IMR-90 (cell line): ENCODE data around the gene NR1H4. TPM values are rescaled to one million over a fixed set of nuclear protein-coding genes. Genes with fewer than 3 reads are reported as not detected.

Experiments
- ATAC-seq: fragments of 200-7000 bp; cut with Tn5 transposase; 2 replicates; pipeline ENCODE4 v1.9.1; 2020; ENCODE audit warnings: low read depth, mild to moderate bottlenecking, moderate library complexity
- BruUV-seq: library from RNA; stranded (reverse); fragments of 400-500 nt; replicated peaks from 2 replicates; lab custom pipeline; 2021; lab: Mats Ljungman, UMichigan
- CTCF ChIA-PET: fragments of 300-600 bp; formaldehyde crosslinking; extraction: SDS; loops from one replicate; lab custom pipeline; 2021; ENCODE audit warnings: antibody characterized with exemption; lab: Yijun Ruan, JAX
- POLR2A ChIA-PET: fragments of 300-600 bp; sonication (Branson Sonifier 250); formaldehyde crosslinking; loops from one replicate; lab custom pipeline; 2022; ENCODE audit warnings: antibody characterized with exemption; ENCODE audit not compliant: unreplicated experiment; lab: Charles Lee
- DNase-seq: peaks from one replicate; pipeline ENCODE4 v3.0.0; 2013
- H2AFZ ChIP-seq: replicated peaks from 2 replicates; pipeline ENCODE3; 2013; ENCODE audit warnings: low read length, mild to moderate bottlenecking; ENCODE audit not compliant: poor library complexity
- H2AK5ac ChIP-seq: 2 replicates; pipeline ENCODE4 v1.6.1; 2013; ENCODE audit warnings: low read depth, low read length, inconsistent platforms
- H2AK9ac ChIP-seq: replicated peaks from 2 replicates; pipeline ENCODE3; 2013; ENCODE audit warnings: mild to moderate bottlenecking, low read depth, low read length, moderate library complexity; ENCODE audit not compliant: poor library complexity
- H2BK120ac ChIP-seq: 2 replicates; pipeline ENCODE4 v1.6.1; 2013; ENCODE audit warnings: low read depth, low read length, inconsistent platforms
- H2BK15ac ChIP-seq: 3 replicates; pipeline ENCODE4 v1.6.1; 2013; ENCODE audit warnings: low read depth, low read length, inconsistent platforms
- H2BK20ac ChIP-seq: 2 replicates; pipeline ENCODE4 v1.6.1; 2013; ENCODE audit warnings: low read depth, mild to moderate bottlenecking, inconsistent platforms, low read length, moderate library complexity
- H2BK5ac ChIP-seq: 2 replicates; pipeline ENCODE4 v1.6.1; 2013; ENCODE audit warnings: mild to moderate bottlenecking, low read depth, low read length, inconsistent platforms; ENCODE audit not compliant: poor library complexity, severe bottlenecking
- H3K14ac ChIP-seq: replicated peaks from 2 replicates; pipeline ENCODE4 v1.6.1; 2013; ENCODE audit warnings: low read depth, low read length, inconsistent platforms
- H3K18ac ChIP-seq: 2 replicates; pipeline ENCODE4 v1.6.1; 2013; ENCODE audit warnings: low read depth, low read length, control low read depth
- H3K23ac ChIP-seq: 2 replicates; pipeline ENCODE4 v1.6.1; 2013; ENCODE audit warnings: low read depth, low read length, inconsistent platforms
- H3K27ac ChIP-seq: 2 replicates; pipeline ENCODE4 v1.5.1; 2013; ENCODE audit warnings: mild to moderate bottlenecking, control low read depth, low read length; ENCODE audit not compliant: insufficient read depth
- H3K27me3 ChIP-seq: 2 replicates; pipeline ENCODE4 v1.6.1; 2013; ENCODE audit warnings: low read length; ENCODE audit not compliant: control insufficient read depth, insufficient read depth
- H3K36me3 ChIP-seq: 2 replicates; pipeline ENCODE4 v1.6.1; 2013; ENCODE audit warnings: low read length, mixed read lengths; ENCODE audit not compliant: control insufficient read depth, insufficient read depth
- H3K4ac ChIP-seq: 2 replicates; pipeline ENCODE4 v1.6.1; 2013; ENCODE audit warnings: low read depth, low read length, inconsistent platforms
- H3K4me1 ChIP-seq: 2 replicates; pipeline ENCODE4 v1.6.1; 2013; ENCODE audit warnings: low read length, mixed read lengths; ENCODE audit not compliant: control insufficient read depth, insufficient read depth
- H3K4me2 ChIP-seq: 2 replicates; pipeline ENCODE4 v1.6.1; 2013; ENCODE audit warnings: low read depth, mild to moderate bottlenecking, control low read depth, low read length, moderate library complexity
- H3K4me3 ChIP-seq: 2 replicates; pipeline ENCODE4 v1.5.1; 2013; ENCODE audit warnings: low read depth, mild to moderate bottlenecking, control low read depth, low read length, moderate library complexity; ENCODE audit not compliant: insufficient read depth
- H3K56ac ChIP-seq: 2 replicates; pipeline ENCODE4 v1.6.1; 2013; ENCODE audit warnings: low read length, inconsistent platforms; ENCODE audit not compliant: insufficient read depth; ENCODE audit errors: extremely low read depth
- H3K79me1 ChIP-seq, 2 experiments: 2 replicates each; pipeline ENCODE4 v1.6.1; 2013; ENCODE audit warnings: low read length in 2 of 2, inconsistent platforms in 1 of 2, low read depth in 1 of 2
- H3K9ac ChIP-seq: 2 replicates; pipeline ENCODE4 v1.6.1; 2013; ENCODE audit warnings: low read depth, low read length, control low read depth
- H3K9me1 ChIP-seq: 2 replicates; pipeline ENCODE4 v1.6.1; 2013; ENCODE audit warnings: low read length, inconsistent platforms; ENCODE audit not compliant: insufficient read depth
- H3K9me3 ChIP-seq: 2 replicates; pipeline ENCODE4 v1.6.1; 2013; ENCODE audit warnings: low read length; ENCODE audit not compliant: control insufficient read depth, insufficient read depth
- H4K20me1 ChIP-seq: 2 replicates; pipeline ENCODE4 v1.6.1; 2013; ENCODE audit warnings: low read length, inconsistent platforms; ENCODE audit not compliant: insufficient read depth
- H4K5ac ChIP-seq: 2 replicates; pipeline ENCODE4 v1.6.1; 2013; ENCODE audit warnings: mild to moderate bottlenecking, low read depth, low read length, control low read depth
- H4K8ac ChIP-seq, 2 experiments: 2 replicates each; pipeline ENCODE4 v1.6.1; 2013; ENCODE audit warnings: low read depth in 2 of 2, low read length in 2 of 2, control low read depth in 1 of 2, inconsistent platforms in 1 of 2
- H4K91ac ChIP-seq: 2 replicates; pipeline ENCODE4 v1.6.1; 2013; ENCODE audit warnings: low read depth, low read length, inconsistent platforms; ENCODE audit not compliant: insufficient read depth
- CEBPB ChIP-seq: IDR thresholded peaks from 2 replicates; pipeline ENCODE4 v1.6.1; 2012; ENCODE audit warnings: low read depth, low read length, improper control_type of control experiment
- CHD1 ChIP-seq: IDR thresholded peaks from 2 replicates; pipeline ENCODE4 v1.6.1; 2012; ENCODE audit warnings: low read depth, low read length, improper control_type of control experiment
- ELK1 ChIP-seq: fragments of 150-350 bp; IDR thresholded peaks from 2 replicates; pipeline ENCODE4 v1.6.1; 2016; ENCODE audit warnings: low read depth, mild to moderate bottlenecking, low read length, moderate library complexity, borderline replicate concordance
- FOS ChIP-seq: fragments of 150-350 bp; IDR thresholded peaks from 2 replicates; pipeline ENCODE4 v1.6.1; 2016; ENCODE audit warnings: low read depth, low read length
- MAFK ChIP-seq: IDR thresholded peaks from 2 replicates; pipeline ENCODE4 v1.6.1; 2012; ENCODE audit warnings: low read depth, low read length, improper control_type of control experiment
- MAZ ChIP-seq: IDR thresholded peaks from 2 replicates; pipeline ENCODE4 v1.6.1; 2012; ENCODE audit warnings: low read depth, mild to moderate bottlenecking, low read length, improper control_type of control experiment, moderate library complexity, borderline replicate concordance
- MXI1 ChIP-seq: IDR thresholded peaks from 2 replicates; pipeline ENCODE4 v1.6.1; 2012; ENCODE audit warnings: low read depth, mild to moderate bottlenecking, low read length, moderate library complexity, borderline replicate concordance
- NFE2L2 ChIP-seq: fragments of 150-350 bp; IDR thresholded peaks from 2 replicates; pipeline ENCODE4 v1.6.1; 2016; ENCODE audit warnings: low read depth, mild to moderate bottlenecking, low read length
- POLR2A ChIP-seq: IDR thresholded peaks from 2 replicates; pipeline ENCODE4 v1.6.1; 2012; ENCODE audit warnings: mild to moderate bottlenecking, low read depth, low read length
- RAD21 ChIP-seq: IDR thresholded peaks from 2 replicates; pipeline ENCODE4 v1.6.1; 2012; ENCODE audit warnings: low read length, improper control_type of control experiment
- RCOR1 ChIP-seq: IDR thresholded peaks from 2 replicates; pipeline ENCODE4 v1.6.1; 2012; ENCODE audit warnings: mild to moderate bottlenecking, low read length, improper control_type of control experiment; ENCODE audit not compliant: insufficient replicate concordance
- RFX5 ChIP-seq: IDR thresholded peaks from 2 replicates; pipeline ENCODE4 v1.8.0; 2012; ENCODE audit warnings: low read depth, mild to moderate bottlenecking, low read length, moderate library complexity
- SMC3 ChIP-seq: fragments of 150-350 bp; IDR thresholded peaks from 2 replicates; pipeline ENCODE4 v1.6.1; 2016; ENCODE audit warnings: low read depth, mild to moderate bottlenecking, antibody characterized with exemption, low read length, moderate library complexity
- USF2 ChIP-seq: fragments of 150-350 bp; IDR thresholded peaks from 2 replicates; pipeline ENCODE4 v1.6.1; 2017; ENCODE audit warnings: mild to moderate bottlenecking, antibody characterized with exemption, low read length, low read depth
- WGBS, 2 experiments: methylation state at CpG; one replicate each; pipeline versions ENCODE4 v1.1.5 to v1.1.7; 2013; ENCODE audit warnings: missing lambda C conversion rate in 2 of 2; ENCODE audit not compliant: insufficient read length in 1 of 2; ENCODE audit errors: extremely low coverage in 2 of 2; 5-methylcytosine and 5-hydroxymethylcytosine counted together
- dilution Hi-C: fragments of 300-500 bp; cut with HindIII; formaldehyde crosslinking; loops from one replicate; pipeline ENCODE4 v1.14.3; 2018; ENCODE audit warnings: low sequenced_read_pairs; ENCODE audit not compliant: unreplicated experiment
- in situ Hi-C: fragments of 300-500 bp; cut with MboI; formaldehyde crosslinking; loops from 3 replicates; pipeline ENCODE4 v1.14.3; 2019; ENCODE audit warnings: low sequenced_read_pairs, inconsistent platforms, mixed read lengths
- intact Hi-C: fragments of 100-400 bp; cut with micrococcal nuclease; formaldehyde crosslinking; loops from 2 replicates; pipeline ENCODE4 v1.10.0; 2022
- polyA plus RNA-seq, 3 experiments: library from polyadenylated mRNA; depleted of rRNA; stranded (reverse); fragments of >200 nt; gene quantifications; 2 replicates each; pipeline ENCODE4 v1.2.3, GENCODE V29; 2012; ENCODE audit warnings: low replicate concordance in 1 of 3
- total RNA-seq: library from RNA; depleted of rRNA; stranded (reverse); fragments of >200 nt; gene quantifications from 2 replicates; pipeline ENCODE4 v1.2.3, GENCODE V29; 2012
- TF ChIP-seq, protein P1 (sequence below): conservative IDR thresholded peaks from 2 replicates; pipeline ENCODE4 v1.5.1; 2012; ENCODE audit warnings: mild to moderate bottlenecking, low read depth, low read length, improper control_type of control experiment

The NR1H4 gene
- total and polyA plus RNA-seq, 2 of the 4 experiments (the other 2 are of a cell fraction), result not detected

- H3K36me3 ChIP-seq, result no peaks in the 10 kb centered on the region
- CTCF ChIA-PET, result no interaction called here
- ATAC-seq (no peak), DNase-seq (no peak)
- H3K9ac ChIP-seq, result no peak overlapping the region
- H3K9me3 ChIP-seq, result no peaks in the 10 kb centered on the region
- H2BK120ac ChIP-seq, result no peak overlapping the region
- peak overlapping the region; percentile 26 for H2BK5ac ChIP-seq
- H2BK15ac ChIP-seq, result no peak overlapping the region
- H4K91ac ChIP-seq, result no peak overlapping the region
- no peaks in the 10 kb centered on the region for H3K9me1 ChIP-seq
- H3K79me1 ChIP-seq, result no peaks in the 10 kb centered on the region
- POLR2A ChIA-PET, result no interaction called here
- in situ Hi-C loops (no loop called here), dilution Hi-C loops (no loop called here), intact Hi-C loops (no loop called here)
- no peak overlapping the region for H3K4me2 ChIP-seq
- H2AK5ac ChIP-seq, result no peak overlapping the region
- H2AK9ac ChIP-seq, result no peak overlapping the region
- H3K27ac ChIP-seq, result no peak overlapping the region
- H2BK20ac ChIP-seq, result no peak overlapping the region
- no CpG with 5 or more reads among the region's 1 CpG for WGBS, 2 experiments
- BruUV-seq, result no TSS peak
- H3K4me3 ChIP-seq, result no peak overlapping the region
- H3K27me3 ChIP-seq, result no peaks in the 10 kb centered on the region
- H3K23ac ChIP-seq, result no peak overlapping the region
- no peak overlapping the region for H3K18ac ChIP-seq
- H3K4me1 ChIP-seq, result no peaks in the 10 kb centered on the region
- TF ChIP-seq CHD1, result no peak
- TF ChIP-seq MAZ, result no peak
- no peak for TF ChIP-seq SMC3
- TF ChIP-seq, protein P1, sequence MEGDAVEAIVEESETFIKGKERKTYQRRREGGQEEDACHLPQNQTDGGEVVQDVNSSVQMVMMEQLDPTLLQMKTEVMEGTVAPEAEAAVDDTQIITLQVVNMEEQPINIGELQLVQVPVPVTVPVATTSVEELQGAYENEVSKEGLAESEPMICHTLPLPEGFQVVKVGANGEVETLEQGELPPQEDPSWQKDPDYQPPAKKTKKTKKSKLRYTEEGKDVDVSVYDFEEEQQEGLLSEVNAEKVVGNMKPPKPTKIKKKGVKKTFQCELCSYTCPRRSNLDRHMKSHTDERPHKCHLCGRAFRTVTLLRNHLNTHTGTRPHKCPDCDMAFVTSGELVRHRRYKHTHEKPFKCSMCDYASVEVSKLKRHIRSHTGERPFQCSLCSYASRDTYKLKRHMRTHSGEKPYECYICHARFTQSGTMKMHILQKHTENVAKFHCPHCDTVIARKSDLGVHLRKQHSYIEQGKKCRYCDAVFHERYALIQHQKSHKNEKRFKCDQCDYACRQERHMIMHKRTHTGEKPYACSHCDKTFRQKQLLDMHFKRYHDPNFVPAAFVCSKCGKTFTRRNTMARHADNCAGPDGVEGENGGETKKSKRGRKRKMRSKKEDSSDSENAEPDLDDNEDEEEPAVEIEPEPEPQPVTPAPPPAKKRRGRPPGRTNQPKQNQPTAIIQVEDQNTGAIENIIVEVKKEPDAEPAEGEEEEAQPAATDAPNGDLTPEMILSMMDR, result no peak
- no peak for TF ChIP-seq CEBPB
- TF ChIP-seq FOS, result no peak
- no peak for TF ChIP-seq RCOR1
- TF ChIP-seq USF2, result no peak
- TF ChIP-seq POLR2A, result no peak
- TF ChIP-seq ELK1, result no peak
- no peak for TF ChIP-seq RAD21
- TF ChIP-seq NFE2L2, result no peak
- TF ChIP-seq MAFK, result no peak
- no peak for TF ChIP-seq RFX5
- TF ChIP-seq MXI1, result no peak
- no peak overlapping the region for H2AFZ ChIP-seq
- H3K14ac ChIP-seq, result no peak overlapping the region
- no peaks in the 10 kb centered on the region for H4K20me1 ChIP-seq
- H4K5ac ChIP-seq, result no peak overlapping the region
- no peak overlapping the region for H3K4ac ChIP-seq
- no peak overlapping the region for H4K8ac ChIP-seq
- no peak overlapping the region for H3K56ac ChIP-seq
These were observed 48.3 kb downstream of the NR1H4 start for GRCh38 chr12:100521958-100522357.
